Activated CD4-positive, CD25-positive, alpha-beta regulatory T cell (primary cell): ENCODE data around the gene HYLS1.

ENCODE experiments used
- DNase-seq, 4 experiments: peaks; one replicate each; lab custom pipeline; 2025; lab: John Stamatoyannopoulos, UW

The HYLS1 gene

DNA sequence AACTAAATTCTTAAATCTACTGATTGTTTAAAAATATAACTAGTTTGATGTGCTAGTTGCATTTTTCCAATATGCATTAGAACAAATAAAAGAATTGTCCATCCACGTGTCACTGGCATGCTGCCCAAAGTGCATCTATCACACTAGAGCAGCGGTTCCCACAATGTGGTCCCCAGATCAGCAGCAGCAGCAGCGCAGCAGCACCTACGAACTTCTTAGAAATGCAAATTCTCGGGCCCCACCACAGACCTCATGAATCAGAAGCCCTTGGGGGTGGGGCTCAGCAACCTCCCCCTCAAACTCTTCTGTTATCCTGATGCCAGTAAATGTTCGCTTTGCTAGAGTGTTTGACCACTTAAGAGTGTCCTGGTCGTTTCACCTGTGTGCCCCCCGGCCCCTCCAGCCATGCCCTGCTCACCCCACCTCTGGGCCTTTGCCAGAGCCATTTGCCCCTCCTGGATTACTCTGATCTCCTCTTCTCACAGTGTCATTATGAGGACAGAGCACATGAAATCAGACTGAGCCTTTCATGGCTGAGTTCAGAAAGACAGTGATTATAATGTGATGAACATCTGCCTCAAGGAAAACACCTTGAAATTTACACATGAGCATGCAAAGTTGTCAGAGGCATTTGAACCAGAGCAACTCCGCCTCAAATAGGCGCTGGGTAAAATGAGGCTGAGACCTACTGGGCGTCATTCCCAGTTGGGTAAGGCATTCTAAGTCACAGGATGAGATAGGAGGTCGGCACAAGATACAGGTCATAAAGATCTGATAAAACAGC lies 45.8 kb downstream of the HYLS1 start:
- no peak for DNase-seq

DNA sequence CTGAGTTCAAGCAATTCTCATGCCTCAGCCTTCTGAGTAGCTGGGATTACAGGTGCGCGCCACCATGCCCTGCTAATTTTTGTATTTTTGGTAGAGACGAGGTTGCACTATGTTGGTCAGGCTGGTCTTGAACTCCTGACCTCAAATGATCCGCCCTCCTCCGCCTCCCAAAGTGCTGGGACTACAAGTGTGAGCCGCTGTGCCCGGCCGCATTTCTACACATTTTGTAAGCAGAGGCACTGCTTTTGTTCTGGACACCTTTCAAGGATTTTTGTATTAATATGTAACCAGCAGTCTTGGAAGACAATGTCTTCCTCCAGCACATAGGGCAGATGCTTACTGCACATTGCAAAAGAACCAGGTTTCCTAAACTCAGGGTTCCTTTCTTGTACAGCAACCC lies 47.0 kb downstream of the HYLS1 start:
- DNase-seq = no peak

DNA sequence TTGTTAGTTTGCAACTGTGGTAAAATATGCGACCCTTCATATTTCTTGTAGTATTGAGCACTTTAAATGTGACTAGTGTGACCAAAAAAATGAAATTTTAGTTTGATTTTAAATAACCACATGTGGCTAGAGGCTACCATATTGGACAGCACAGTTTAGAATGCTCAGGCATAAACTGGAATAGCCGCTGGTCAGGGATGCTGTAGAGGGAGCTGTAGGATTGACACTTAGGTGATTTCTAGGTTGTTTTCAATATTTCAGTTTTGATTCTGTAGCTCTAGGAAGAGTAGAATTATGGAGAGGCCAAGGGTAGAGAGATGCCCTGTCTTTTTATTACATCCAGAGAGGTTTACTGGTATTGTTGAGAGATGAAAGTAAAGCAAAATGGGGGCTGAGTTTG lies 47.6 kb downstream of the HYLS1 start:
- DNase-seq = no peak

DNA sequence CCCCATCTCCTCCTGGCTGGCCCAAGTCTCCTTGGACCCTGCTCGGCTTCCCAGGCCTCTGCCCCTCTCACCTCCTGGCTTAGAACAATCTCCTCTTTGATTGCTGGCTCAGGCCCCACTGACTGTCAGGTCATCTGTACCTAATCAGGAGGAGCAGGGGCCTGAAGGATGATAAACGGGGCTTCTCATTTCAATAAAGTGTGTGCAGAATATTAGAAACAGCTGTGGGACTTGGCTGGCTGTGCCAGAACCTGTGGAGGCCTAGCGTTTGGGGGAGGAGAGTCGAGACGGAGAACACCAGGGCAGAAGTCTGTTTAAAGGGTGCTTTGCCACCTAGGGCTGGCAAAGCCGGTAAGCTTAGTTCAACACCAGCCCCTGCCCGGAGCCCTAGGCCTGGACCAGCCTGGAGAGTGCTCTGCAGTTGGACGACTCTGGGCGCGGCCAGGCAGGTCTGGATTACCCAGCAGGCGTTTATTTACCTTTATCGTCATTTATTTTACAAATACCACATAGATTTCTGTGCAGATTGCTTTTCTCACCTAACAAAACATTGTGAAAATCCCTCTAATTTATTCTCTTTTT lies 48.2 kb downstream of the HYLS1 start:
- no peak for DNase-seq

DNA sequence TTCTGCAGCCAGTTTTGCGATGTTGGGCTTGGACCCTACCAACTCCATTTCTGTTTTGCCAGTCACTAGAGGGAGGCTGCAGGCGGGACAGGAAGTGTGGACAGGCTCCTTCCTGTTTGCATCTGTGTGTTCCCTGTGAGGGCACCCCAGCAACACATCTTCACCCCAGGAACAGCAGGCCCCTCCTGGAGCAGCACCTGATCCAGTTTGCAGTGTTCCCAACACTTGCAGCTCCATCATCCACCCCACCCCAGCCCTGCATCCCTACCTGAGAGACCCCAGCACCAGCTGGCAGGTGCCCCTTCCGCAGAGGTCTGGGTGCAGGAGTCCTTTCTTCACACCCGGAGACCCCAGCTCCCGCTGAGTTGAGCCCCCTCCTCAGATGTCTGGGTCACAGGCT lies 51.0 kb downstream of the HYLS1 start:
- no peak for DNase-seq

DNA sequence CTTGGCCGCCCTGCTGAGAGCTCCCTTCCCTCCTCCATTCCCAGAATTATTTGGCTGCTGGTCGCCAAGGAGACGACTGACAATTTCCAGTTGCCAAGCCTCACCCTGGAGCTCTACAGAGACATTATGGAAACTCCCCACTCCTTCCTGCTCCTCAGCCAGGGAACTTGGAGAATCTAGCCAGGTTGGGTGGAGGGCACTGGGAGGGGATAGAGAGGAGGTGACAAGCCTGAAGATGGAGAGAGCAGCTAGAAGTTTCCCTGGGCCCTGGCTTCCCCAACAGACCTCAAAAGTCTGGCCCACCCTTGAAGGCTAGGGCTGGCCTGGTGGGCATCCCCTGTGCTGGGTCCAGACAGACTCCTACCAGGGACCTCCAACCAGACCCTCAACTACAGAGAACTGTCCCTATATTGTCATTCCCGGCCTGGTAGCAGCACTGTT lies 51.6 kb downstream of the HYLS1 start:
- no peak for DNase-seq

DNA sequence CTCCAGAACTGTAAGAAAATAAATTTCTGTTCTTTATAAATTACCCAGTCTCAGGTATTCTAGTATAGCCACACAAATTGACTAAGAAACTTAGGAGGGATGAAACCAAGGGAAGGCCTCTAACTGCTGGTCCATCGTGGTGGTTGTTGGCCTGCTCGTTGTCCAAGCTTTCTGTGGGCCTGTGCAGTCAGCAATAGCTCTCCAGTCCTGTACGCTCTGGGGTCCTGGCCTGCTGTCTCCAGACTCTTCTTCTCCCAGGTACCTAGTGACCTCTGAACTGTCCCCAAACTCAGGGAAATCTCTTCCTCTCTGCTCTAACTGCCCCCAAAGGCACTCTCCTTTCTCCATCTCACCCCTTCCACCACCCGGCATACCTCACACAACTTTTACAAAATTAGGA lies 52.7 kb downstream of the HYLS1 start:
- DNase-seq = no peak

DNA sequence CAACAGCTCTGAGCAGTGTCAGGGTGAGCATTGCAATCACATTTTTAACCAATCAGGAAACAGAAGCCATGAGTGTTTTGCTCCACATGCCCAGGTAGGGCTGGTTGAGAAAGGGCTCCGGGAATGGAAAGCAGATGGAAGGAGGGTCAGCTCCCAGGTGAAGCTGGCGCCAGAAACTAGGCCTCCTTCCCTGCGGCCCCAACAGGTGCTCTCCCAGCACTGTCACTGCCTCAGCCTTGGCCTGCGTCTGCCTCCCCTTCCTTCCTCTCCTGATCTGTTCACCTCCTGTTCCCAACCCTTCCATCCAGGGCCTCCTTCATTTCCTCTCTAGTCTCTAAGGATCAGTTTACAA lies 53.8 kb downstream of the HYLS1 start:
- no peak for DNase-seq

DNA sequence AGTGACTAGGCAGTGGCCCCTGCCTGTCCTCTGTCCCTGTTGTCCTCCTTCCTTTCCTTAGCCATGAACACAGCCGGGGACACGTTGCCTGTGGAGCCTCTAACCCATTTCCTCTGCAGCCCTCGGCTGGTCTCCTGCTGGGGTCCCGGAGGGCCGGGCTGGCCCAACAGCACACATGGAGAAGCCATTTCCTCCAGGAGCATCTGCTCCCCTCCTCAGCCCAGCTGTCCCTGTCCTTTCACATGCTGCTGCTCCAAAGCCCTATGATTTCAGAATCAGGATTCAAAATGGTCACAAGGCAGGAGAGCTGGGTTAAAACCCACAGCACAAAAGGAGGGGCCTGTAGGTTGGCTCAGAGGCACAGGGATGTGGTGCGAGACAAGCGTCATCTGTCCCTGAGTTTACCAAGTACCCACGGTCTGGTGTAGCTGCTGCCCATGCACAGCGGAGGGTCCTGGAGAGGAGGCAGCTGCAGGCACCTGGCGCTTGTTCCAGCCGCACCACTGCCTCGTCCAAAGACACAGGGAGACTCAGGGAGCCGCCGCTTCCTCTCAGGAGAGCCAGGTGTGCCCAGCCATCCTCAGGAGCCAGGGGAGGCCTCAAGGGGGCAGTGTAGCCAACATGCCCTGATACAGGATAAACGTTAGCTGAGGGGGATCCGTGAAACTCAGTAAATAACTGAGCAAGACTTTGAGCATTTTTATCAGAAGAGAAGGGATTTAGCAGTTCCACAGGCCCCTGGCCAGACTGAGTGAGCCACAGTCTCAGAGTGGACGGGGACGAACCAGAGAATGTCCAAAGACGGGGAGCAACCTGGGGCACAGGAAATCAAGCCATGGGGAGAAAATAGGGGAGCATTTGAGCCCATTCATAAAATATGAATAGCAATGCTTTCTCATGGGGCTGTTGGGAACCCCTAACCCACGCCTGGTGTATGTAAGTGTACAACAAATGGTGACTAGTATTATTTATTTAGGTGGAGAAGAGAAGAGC lies 54.4 kb downstream of the HYLS1 start:
- no peak for DNase-seq

DNA sequence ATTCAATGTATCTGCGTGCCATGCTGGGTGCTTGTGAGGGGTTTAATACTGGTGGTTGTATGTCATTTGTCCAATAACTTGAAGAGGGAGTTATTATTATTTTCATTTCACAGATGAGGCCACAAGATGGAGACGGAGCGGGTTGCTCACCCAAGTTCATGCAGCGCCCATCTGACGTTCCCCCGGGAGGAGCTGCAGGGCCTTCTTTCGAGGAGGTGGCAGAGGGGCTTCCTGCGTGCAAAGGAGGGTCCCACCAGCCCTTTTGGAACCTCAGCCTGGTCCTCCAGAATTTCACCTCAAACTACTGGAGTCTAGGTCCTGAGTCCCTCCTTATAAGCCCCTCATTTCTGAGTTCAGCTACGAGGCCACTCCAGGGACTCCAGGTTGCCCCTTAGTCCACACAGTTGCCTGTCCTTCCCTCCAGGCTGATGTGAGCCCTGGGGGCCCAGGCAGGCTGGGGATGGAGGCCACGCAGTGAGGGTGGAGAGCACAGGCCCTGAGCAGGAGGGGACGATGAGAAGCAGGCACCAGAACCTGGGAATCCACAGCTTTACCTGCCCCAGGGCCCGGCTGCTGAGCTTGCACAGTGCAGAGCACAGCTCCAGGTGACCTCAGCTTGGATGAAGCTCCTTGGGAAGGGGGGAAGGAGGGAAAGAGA lies 55.4 kb downstream of the HYLS1 start:
- no peak for DNase-seq

DNA sequence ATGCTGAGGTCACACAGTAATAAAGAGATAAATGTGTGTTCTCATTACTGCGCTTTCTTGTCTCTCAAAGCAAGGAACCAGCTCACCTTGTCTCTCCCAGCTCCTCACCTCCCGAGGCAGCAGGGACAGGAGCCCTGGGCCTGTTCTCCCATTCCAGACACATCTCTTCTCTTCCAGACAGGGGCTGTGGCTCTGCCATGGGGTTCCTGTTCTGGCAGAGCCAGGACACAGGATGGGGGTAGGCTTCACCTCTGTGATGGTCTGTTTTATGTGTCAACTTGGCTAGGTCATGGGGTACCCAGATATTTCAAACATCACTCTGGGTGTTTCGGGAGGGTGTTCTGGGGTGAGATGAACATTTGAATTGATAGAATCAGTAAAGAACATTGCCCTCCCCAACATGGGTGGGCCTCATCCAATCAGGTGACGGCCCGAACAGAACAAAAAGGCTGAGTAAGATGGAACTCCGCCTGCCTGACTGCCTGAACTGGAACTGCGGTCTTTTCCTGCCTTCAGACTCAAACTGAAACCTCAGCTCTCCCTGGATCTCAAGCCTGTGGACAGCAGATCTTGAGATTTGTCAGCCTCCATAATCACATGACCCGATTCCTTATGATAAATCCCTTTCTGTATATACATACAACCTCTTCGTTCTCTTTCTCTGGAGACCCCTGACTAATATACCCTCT lies 56.3 kb downstream of the HYLS1 start:
- no peak for DNase-seq

DNA sequence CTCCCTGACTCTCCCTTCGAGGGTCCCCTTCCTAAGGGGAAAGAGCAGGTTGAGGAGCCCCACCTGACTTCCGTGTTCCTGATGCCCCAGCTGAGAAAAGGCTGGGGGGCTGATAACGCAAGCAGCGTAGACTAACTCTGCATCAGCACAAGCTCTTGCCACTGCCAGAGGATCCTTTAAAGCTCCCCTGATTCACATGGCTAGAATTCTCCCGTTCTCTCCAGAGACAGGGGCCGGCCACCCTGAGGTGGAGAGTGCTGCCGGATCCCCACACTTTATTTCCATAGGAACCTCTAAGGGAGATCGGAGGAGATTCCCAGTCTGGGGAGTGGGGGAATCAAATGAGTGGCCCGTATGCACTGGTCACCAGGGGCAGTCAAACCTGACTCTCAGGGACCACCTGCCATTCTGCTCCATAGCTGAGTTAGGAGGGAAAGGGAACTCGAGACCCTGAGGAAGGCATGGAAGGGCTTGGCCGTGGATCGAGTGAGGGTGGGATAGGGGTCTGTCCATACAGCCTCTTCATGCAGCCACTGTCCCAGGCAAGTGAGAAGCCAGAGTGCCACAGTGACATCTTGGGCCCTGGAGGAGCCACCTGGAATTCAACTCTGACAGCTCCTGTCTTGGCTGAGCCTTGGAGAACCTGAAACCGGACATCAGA lies 57.0 kb downstream of the HYLS1 start:
- no peak for DNase-seq

DNA sequence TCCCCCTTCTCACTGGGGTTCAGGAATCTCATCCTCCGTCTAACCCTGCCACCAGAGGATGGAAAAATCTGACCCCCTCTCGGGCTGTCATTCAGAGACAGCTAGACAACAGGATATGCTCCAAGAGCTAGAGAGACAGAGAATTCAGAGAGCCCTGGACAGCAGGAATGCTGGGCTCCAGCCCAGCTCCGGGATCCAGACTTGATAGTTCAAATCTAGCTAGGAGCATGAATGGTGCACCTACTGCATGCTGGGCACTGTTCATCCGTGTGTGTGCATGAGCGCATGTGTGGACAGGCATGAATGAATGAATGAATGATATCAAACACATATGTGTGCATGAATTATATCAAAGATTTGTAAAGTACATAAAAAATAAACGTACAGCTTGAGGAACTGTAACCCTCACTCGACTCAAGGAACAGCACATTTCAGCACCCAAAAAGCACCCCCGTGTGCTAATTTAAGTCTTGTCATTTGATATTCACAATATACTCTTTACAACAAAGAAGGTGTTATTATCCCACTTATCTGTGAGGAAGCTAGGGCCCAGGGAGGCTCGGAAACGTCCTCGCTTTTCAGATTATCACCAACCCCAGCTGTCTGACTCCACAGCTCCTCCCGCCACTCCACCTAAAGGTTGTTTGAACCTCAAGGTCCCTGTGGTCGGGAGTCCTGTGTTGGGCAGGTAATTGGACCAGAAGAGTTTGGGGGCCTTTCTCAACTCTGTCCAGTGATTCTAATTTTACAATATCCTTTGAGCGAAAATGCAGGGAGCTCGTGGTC lies 57.7 kb downstream of the HYLS1 start:
- no peak for DNase-seq

DNA sequence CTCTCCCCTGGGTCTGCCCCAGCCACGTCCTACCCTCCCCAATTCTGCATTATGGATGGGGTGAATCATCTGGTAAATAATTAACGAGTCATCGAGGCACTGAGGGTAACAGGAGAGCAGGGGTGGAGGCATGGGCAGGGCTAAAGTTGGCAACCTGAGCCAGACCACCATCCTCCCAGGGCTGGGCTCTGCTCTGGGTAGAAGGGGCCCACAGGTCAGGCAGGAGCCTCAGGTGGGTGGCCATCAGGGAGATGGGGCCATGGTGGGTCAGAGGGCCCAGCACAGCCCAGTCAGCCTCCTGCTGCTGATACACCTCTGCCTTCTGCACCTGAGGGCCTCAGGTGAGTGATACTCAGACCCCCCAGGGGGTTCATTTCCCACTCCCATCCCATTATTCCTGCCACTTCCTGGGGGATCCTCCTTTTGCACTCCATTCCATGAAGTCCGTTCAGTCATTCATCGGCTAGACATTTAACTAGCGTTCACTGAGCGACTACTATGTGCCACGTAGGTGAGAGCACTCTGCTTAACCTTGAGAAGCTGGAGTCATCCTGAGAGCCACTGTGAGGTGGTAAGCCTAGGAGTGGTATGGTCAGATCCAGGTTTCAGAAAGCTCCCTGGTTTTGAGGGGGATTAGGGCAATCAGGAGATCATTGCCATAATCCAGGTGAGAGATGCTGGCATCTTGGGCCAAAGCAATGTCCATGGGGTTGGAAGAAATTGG lies 58.5 kb downstream of the HYLS1 start, which contains the start of gene VSIG10L2:
TSS of gene VSIG10L2 (plus strand) at position 248 of the 724 bp plus-strand sequence. CDS start at position 260, 12 bp downstream.
- no peak for DNase-seq

DNA sequence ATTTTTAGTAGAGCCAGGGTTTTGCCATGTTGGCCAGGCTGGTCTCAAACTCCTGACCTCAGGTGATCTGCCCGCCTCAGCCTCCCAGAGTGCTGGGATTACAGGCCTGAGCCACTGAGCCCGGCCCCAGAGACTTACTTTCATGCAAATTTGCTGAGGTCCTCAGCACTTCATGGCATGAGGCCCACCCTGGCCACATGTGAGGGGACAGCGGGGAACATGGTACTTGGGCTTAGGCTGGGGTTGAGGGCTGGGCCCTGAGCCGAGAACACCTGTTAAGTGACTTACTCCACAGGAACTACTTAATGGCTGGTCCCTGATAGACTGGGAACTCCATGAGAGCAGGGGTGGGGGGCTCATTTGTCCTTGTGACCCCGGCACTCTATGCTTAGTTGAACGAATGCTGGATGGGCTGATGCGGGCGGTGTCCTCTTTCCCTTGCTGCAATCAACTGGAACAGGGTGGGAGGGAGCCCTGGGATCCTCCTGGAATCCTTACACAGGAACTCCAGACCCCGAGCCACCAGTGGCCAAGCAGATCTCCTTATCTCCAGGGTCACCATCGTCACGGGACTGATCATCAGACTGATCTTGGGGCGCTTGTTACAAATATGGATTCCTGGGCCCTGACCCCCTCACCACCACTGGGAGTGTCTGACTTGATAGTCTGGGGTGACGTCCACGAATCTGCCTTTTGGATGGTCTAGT lies 59.4 kb downstream of the HYLS1 start:
- DNase-seq = no peak

DNA sequence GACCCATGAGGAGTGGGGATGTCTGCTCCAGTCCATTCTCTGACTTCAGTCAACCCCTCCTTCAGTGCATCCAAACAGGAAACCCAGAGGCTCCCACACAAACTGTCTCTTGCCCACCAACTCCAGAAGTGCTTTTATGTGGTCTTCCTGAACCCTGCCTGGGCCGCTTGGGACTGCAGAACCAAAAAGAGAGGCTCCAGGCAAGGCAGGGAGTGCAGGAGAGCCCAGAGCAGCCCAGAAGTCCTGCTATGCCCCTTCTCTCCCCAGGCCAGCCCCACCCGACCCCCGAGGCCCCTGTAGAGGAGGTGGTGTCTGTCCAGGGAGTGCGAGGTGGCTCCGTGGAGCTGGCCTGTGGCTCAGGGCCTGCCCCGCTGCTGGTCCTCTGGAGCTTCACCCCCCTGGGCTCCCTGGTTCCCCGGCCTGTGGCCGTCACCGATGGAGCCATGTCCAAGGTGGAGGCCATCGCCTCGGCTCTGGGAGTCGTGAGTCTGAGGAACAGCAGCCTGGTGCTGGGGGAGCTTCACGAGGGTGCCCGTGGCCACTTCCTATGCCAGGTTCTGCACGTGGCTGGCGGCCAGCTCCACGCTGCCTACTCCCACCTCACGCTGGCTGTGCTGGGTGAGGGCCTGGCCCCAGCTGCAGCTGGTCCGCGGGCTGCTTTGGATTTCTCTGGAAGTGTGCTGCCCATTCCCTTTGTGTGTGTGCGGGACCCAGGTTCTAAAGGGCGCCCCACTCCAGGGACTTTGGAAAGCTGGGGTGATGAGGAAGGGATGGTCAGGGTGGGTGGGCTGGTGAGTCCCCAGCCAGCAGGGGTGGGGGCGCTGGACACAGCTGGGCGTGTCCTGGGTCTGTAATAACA lies 60.2 kb downstream of the HYLS1 start:
- no peak for DNase-seq

DNA sequence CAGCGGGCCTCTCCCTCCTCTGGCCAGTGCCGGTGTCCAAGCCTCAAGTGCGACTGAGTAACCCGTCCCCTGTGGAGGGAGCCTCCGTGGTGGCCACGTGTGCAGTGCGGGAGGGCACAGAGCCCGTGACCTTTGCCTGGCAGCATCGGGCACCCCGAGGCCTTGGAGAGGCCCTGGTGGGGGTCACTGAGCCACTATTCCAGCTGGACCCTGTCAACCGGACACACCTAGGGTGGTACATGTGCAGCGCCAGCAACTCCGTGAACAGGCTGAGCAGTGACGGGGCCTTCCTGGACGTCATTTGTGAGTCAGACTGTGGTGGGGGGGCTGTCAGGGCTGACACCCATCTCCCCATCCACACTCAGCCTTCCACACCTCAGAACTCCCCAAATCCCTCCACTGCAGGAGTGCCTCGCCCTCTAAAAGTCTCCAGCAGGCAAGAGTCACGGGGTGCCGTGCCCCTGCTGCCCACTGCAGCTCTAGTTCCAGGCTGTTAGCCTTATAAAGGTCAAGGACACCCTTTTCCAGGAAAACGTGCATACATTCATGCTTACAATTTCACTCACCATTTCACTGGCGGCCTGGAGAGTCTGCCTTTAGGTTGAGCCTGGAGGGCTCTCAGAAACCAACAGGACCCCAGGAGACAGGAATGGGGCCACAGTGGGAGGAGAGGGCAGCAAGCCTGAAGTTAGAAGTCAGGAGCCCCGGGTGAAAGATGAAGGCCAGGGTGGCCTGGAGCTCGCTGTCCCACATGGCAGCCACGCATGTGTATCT lies 61.0 kb downstream of the HYLS1 start:
- no peak for DNase-seq
